Endothelial cell of umbilical vein (primary cell): ENCODE data around the gene HDAC10. TPM values are rescaled to one million over a fixed set of nuclear protein-coding genes. Genes with fewer than 3 reads are reported as not detected.

Source experiments
- BruUV-seq: library from RNA; stranded (reverse); fragments of 400-500 nt; replicated peaks from 2 replicates; lab custom pipeline; 2021; lab: Mats Ljungman, UMichigan
- CTCF ChIA-PET: fragments of 300-600, 350-600 bp; sonication (Branson Sonifier 250); formaldehyde crosslinking; loops from one replicate; lab custom pipeline; 2021; ENCODE audit warnings: antibody characterized with exemption, inconsistent platforms; lab: Charles Lee
- POLR2A ChIA-PET: fragments of 300-600, 350-600 bp; sonication (Branson Sonifier 250); formaldehyde crosslinking; loops from one replicate; lab custom pipeline; 2021; ENCODE audit warnings: antibody characterized with exemption, inconsistent platforms; lab: Charles Lee
- DNase-seq: peaks from one replicate; pipeline ENCODE4 v3.0.0-alpha.2; 2011; ENCODE audit warnings: low read depth, low spot score
- FAIRE-seq: peaks from 2 replicates; lab custom pipeline; 2011; peaks lifted over from hg19 to GRCh38; lab: Jason Lieb, UNC
- H2AFZ ChIP-seq: 2 replicates; pipeline ENCODE4 v1.6.0; 2012; ENCODE audit warnings: low read depth, low read length, control low read depth, inconsistent platforms
- H3K27ac ChIP-seq: 2 replicates; pipeline ENCODE4 v1.5.1; 2011; ENCODE audit warnings: low read depth, mild to moderate bottlenecking, control low read depth, low read length, moderate library complexity; ENCODE audit not compliant: insufficient read depth
- H3K27me3 ChIP-seq, 2 experiments: 2 replicates each; pipeline versions ENCODE4 v1.6.0 to v1.6.1; 2011; ENCODE audit warnings: low read length in 2 of 2, mixed read lengths in 1 of 2; ENCODE audit not compliant: control insufficient read depth in 2 of 2, insufficient read depth in 2 of 2
- H3K36me3 ChIP-seq, 2 experiments: 2 replicates in 1 of 2; 3 replicates in 1 of 2; pipeline ENCODE4 v1.5.1; 2011; ENCODE audit warnings: low read length in 2 of 2, mild to moderate bottlenecking in 1 of 2, moderate library complexity in 1 of 2; ENCODE audit not compliant: control insufficient read depth in 2 of 2, insufficient read depth in 2 of 2; ENCODE audit errors: extremely low read depth in 1 of 2
- H3K4me1 ChIP-seq: 3 replicates; pipeline ENCODE4 v1.5.1; 2011; ENCODE audit warnings: mild to moderate bottlenecking, low read length; ENCODE audit not compliant: control insufficient read depth, insufficient read depth; ENCODE audit errors: extremely low read depth
- H3K4me2 ChIP-seq: 2 replicates; pipeline ENCODE4 v1.6.1; 2011; ENCODE audit warnings: low read length, control low read depth, mixed read lengths; ENCODE audit not compliant: insufficient read depth
- H3K4me3 ChIP-seq, 3 experiments: fragments of 200-600 bp in 1 of 3; sonication (generic), shearing (Covaris generic) in 1 of 3; replicated peaks in 1 of 3; 2 replicates each; pipeline ENCODE4 v1.5.1; 2011 to 2016; ENCODE audit warnings: control low read depth in 3 of 3, low read length in 3 of 3, mild to moderate bottlenecking in 2 of 3, inconsistent platforms in 1 of 3, low read depth in 1 of 3, moderate library complexity in 1 of 3; ENCODE audit not compliant: insufficient read depth in 1 of 3
- H3K79me2 ChIP-seq: 2 replicates; pipeline ENCODE4 v1.6.0; 2012; ENCODE audit warnings: low read length, inconsistent platforms; ENCODE audit not compliant: control insufficient read depth, insufficient read depth
- H3K9ac ChIP-seq: replicated peaks from 2 replicates; pipeline ENCODE3; 2011; ENCODE audit warnings: low read length, control low read depth; ENCODE audit not compliant: insufficient read depth; ENCODE audit errors: extremely low read depth
- H3K9me1 ChIP-seq: replicated peaks from 3 replicates; pipeline ENCODE4 v1.6.0; 2011; ENCODE audit warnings: mild to moderate bottlenecking, low read length; ENCODE audit not compliant: control insufficient read depth, insufficient read depth; ENCODE audit errors: extremely low read depth
- H3K9me3 ChIP-seq: replicated peaks from 2 replicates; pipeline ENCODE4 v1.5.1; 2012; ENCODE audit warnings: low read length, inconsistent platforms; ENCODE audit not compliant: control insufficient read depth, insufficient read depth
- H4K20me1 ChIP-seq: replicated peaks from 2 replicates; pipeline ENCODE3; 2011; ENCODE audit warnings: mild to moderate bottlenecking, low read length; ENCODE audit not compliant: control insufficient read depth, insufficient read depth; ENCODE audit errors: extremely low read depth
- CTCF ChIP-seq, 2 donors: IDR thresholded peaks; 1 replicate in 1 of 2; 2 replicates in 1 of 2; pipeline ENCODE4 v1.5.1; 2011; ENCODE audit warnings: low read length in 2 of 2, mild to moderate bottlenecking in 2 of 2, moderate library complexity in 2 of 2, control low read depth in 1 of 2, inconsistent platforms in 1 of 2, low read depth in 1 of 2; ENCODE audit not compliant: insufficient read depth in 1 of 2; ENCODE audit errors: extremely low read depth in 1 of 2
- EZH2 ChIP-seq: IDR thresholded peaks from 2 replicates; pipeline ENCODE4 v1.6.1; 2012; ENCODE audit warnings: borderline replicate concordance, low read depth, mild to moderate bottlenecking, moderate library complexity, low read length, inconsistent platforms; ENCODE audit not compliant: severe bottlenecking
- FOS ChIP-seq: IDR thresholded peaks from 2 replicates; pipeline ENCODE4 v1.6.1; 2011; ENCODE audit warnings: mild to moderate bottlenecking, low read length, moderate library complexity, borderline replicate concordance; ENCODE audit not compliant: insufficient read depth
- GATA2 ChIP-seq: IDR thresholded peaks from 2 replicates; pipeline ENCODE4 v1.7.0; 2011; ENCODE audit warnings: low read depth, mild to moderate bottlenecking, moderate library complexity, mixed read lengths, low read length; ENCODE audit not compliant: insufficient read length, insufficient read depth
- JUN ChIP-seq: IDR thresholded peaks from 2 replicates; pipeline ENCODE4 v1.6.1; 2011; ENCODE audit warnings: borderline replicate concordance, low read depth; ENCODE audit not compliant: insufficient read length, insufficient read depth
- MAX ChIP-seq: IDR thresholded peaks from 2 replicates; pipeline ENCODE4 v1.6.1; 2011; ENCODE audit not compliant: insufficient read depth, insufficient read length
- MYC ChIP-seq: IDR thresholded peaks from one replicate; pipeline ENCODE4 v1.6.1; 2011; ENCODE audit warnings: mild to moderate bottlenecking, low read depth, low read length
- POLR2A ChIP-seq: IDR thresholded peaks from 2 replicates; pipeline ENCODE4 v1.6.1; 2012; ENCODE audit warnings: low read depth, mild to moderate bottlenecking, control low read depth, low read length
- POLR2AphosphoS5 ChIP-seq: IDR thresholded peaks from 2 replicates; pipeline ENCODE4 v1.6.1; 2012; ENCODE audit warnings: low read depth, mild to moderate bottlenecking, control low read depth, low read length, moderate library complexity; ENCODE audit not compliant: insufficient read depth
- dilution Hi-C: fragments of 300-500 bp; cut with MboI; formaldehyde crosslinking; loops from one replicate; pipeline ENCODE4 v1.15.0; 2019; ENCODE audit warnings: low sequenced_read_pairs; ENCODE audit not compliant: extremely low pct_ligation_motif_present
- intact Hi-C: fragments of 100-400 bp; cut with micrococcal nuclease; formaldehyde crosslinking; loops from one replicate; pipeline ENCODE4 v1.10.0; 2022
- polyA plus RNA-seq, 4 experiments: library from polyadenylated mRNA; depleted of rRNA in 3 of 4; stranded (reverse) in 3 of 4; unstranded in 1 of 4; fragments of >200 nt; gene quantifications; 2 replicates each; pipeline versions ENCODE4 v1.2.1 to v1.2.3, GENCODE V29; 2011 to 2012; ENCODE audit warnings: missing spikeins in 1 of 4
- total RNA-seq: library from RNA; stranded (reverse); gene quantifications from 2 replicates; pipeline ENCODE4 v1.2.3, GENCODE V29; 2021

The HDAC10 gene
- total and polyA plus RNA-seq, 2 donors (not counting 3 experiments of a cell fraction or from before 2014, with no cell fraction given), result 32.6 to 47.0 TPM

- Histone ChIP-seq H4K20me1 (no peaks in the 10 kb centered on the region), H3K27ac (no peak overlapping the region), H3K36me3 (peaks cover 38 to 72% of the 10 kb centered on the region in 2 experiments), H3K27me3 (no peaks in the 10 kb centered on the region), H3K9me3 (no peaks in the 10 kb centered on the region), H3K9ac (no peak overlapping the region), H3K4me1 (peaks cover 2% of the 10 kb centered on the region), H3K4me2 (no peak overlapping the region), H3K9me1 (no peaks in the 10 kb centered on the region), H3K4me3 (no peak overlapping the region), H2AFZ (no peak overlapping the region), H3K79me2 (no peaks in the 10 kb centered on the region)
- ChIA-PET POLR2A (no interaction called here), CTCF (no interaction called here)
- no TSS peak for BruUV-seq
- dilution Hi-C loops, result no loop called here
- intact Hi-C loops, result no loop called here
- TF ChIP-seq EZH2, result no peak
- no peak for TF ChIP-seq POLR2A
- TF ChIP-seq GATA2, result no peak
- TF ChIP-seq MYC, result no peak
- FAIRE-seq (no peak), DNase-seq (no peak)
These were observed 28.0 kb upstream of the HDAC10 start for GRCh38 chr22:50278956-50279619.

- no TSS peak for BruUV-seq
- no peak for TF ChIP-seq MYC
- no peak for TF ChIP-seq JUN
- TF ChIP-seq EZH2, result no peak
- no peak for TF ChIP-seq FOS
- no peak for TF ChIP-seq MAX
- TF ChIP-seq GATA2, result no peak
- no peak for TF ChIP-seq CTCF (IDR thresholded peaks at IDR 0.05; ENCODE audit: extremely low read depth in 1 of 2, insufficient read depth in 1 of 2, low read depth in 1 of 2, low read length in 2 of 2)
- no peak for TF ChIP-seq POLR2AphosphoS5
- no peak for TF ChIP-seq POLR2A
- H3K4me2 ChIP-seq, result no peak overlapping the region
- H3K79me2 ChIP-seq, result no peaks in the 10 kb centered on the region
- no peaks in the 10 kb centered on the region for H3K9me1 ChIP-seq
- H3K4me3 ChIP-seq, result no peak overlapping the region
- dilution Hi-C loops (no loop called here), intact Hi-C loops (no loop called here)
- H3K36me3 ChIP-seq, result peaks cover 38 to 69% of the 10 kb centered on the region in 2 experiments
- no peaks in the 10 kb centered on the region for H3K27me3 ChIP-seq
- H3K9me3 ChIP-seq, result no peaks in the 10 kb centered on the region
- H3K9ac ChIP-seq, result no peak overlapping the region
- FAIRE-seq (no peak), DNase-seq (no peak)
- H2AFZ ChIP-seq, result no peak overlapping the region
- no peak overlapping the region for H3K27ac ChIP-seq
- peaks cover 2% of the 10 kb centered on the region for H3K4me1 ChIP-seq
- ChIA-PET POLR2A (no interaction called here), CTCF (no interaction called here)
- H4K20me1 ChIP-seq, result no peaks in the 10 kb centered on the region
These were observed 27.4 kb upstream of the HDAC10 start for GRCh38 chr22:50278461-50278860.
